Esophagus squamous epithelium (tissue), 4 donors: ENCODE measurements around the gene GALNT17.

Experiments
- POLR2A ChIP-seq, 4 donors: fragments of 450-650 bp; IDR thresholded peaks; one replicate each; pipeline ENCODE4 v1.6.1; 2017; ENCODE audit warnings: antibody characterized with exemption in 4 of 4, mild to moderate bottlenecking in 4 of 4, moderate library complexity in 3 of 4
- TF ChIP-seq, protein P1 (sequence below), 6 experiments: fragments of 450-650 bp in 4 of 6; fragments of 200-600 bp in 2 of 6; sonication (generic) in 2 of 6; IDR thresholded peaks; one replicate each; pipeline ENCODE4 v1.5.1; 2016 to 2019; ENCODE audit warnings: antibody characterized with exemption in 6 of 6, mild to moderate bottlenecking in 4 of 6, moderate library complexity in 4 of 6

GRCh38 chr7:71112436-71112835 is 19.5 kb upstream of the GALNT17 start:
- TF ChIP-seq, protein P1, sequence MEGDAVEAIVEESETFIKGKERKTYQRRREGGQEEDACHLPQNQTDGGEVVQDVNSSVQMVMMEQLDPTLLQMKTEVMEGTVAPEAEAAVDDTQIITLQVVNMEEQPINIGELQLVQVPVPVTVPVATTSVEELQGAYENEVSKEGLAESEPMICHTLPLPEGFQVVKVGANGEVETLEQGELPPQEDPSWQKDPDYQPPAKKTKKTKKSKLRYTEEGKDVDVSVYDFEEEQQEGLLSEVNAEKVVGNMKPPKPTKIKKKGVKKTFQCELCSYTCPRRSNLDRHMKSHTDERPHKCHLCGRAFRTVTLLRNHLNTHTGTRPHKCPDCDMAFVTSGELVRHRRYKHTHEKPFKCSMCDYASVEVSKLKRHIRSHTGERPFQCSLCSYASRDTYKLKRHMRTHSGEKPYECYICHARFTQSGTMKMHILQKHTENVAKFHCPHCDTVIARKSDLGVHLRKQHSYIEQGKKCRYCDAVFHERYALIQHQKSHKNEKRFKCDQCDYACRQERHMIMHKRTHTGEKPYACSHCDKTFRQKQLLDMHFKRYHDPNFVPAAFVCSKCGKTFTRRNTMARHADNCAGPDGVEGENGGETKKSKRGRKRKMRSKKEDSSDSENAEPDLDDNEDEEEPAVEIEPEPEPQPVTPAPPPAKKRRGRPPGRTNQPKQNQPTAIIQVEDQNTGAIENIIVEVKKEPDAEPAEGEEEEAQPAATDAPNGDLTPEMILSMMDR (IDR thresholded peaks at IDR 0.05), result no peak
- no peak for TF ChIP-seq POLR2A (IDR thresholded peaks at IDR 0.05)
